HCT116 (cell line): Measurements from ENCODE around the gene SLC22A13. TPM values are rescaled to one million over a fixed set of nuclear protein-coding genes. Genes with fewer than 3 reads are reported as not detected.
A peak's percentile ranks its signal among the peaks of the same experiment; 100 is the strongest.

ENCODE experiments used
- ATAC-seq: fragments of 200-7000 bp; cut with Tn5 transposase; 2 replicates; pipeline ENCODE4 v1.9.1; 2020; ENCODE audit warnings: mild to moderate bottlenecking, moderate library complexity
- Bru-seq: library from RNA; stranded (reverse); fragments of 400-500 nt; gene quantifications from one replicate; lab custom pipeline; 2021; lab: Mats Ljungman, UMichigan
- BruChase-seq, 2 experiments: library from RNA; stranded (reverse); fragments of 400-500 nt; gene quantifications; one replicate each; lab custom pipeline; 2021; lab: Mats Ljungman, UMichigan
- BruUV-seq: library from RNA; stranded (reverse); fragments of 400-500 nt; replicated peaks from 2 replicates; lab custom pipeline; 2021; lab: Mats Ljungman, UMichigan
- CTCF ChIA-PET: fragments of 300-600 bp; sonication (Branson Sonifier 250); formaldehyde crosslinking; loops from one replicate; lab custom pipeline; 2021; ENCODE audit warnings: antibody characterized with exemption; lab: Charles Lee
- POLR2A ChIA-PET: fragments of 300-600, 350-600 bp; sonication (Branson Sonifier 250); formaldehyde crosslinking; loops from one replicate; lab custom pipeline; 2021; ENCODE audit warnings: antibody characterized with exemption; lab: Charles Lee
- RAD21 ChIA-PET, 2 experiments: fragments of 300-600 bp; sonication (Branson Sonifier 250); formaldehyde crosslinking; loops; one replicate each; lab custom pipeline; 2023; ENCODE audit warnings: low total read pairs in 2 of 2; ENCODE audit not compliant: uncharacterized antibody in 2 of 2, unreplicated experiment in 2 of 2, low non-redundant PET in 1 of 2; lab: Charles Lee
- DNase-seq: peaks from one replicate; pipeline ENCODE4 v3.0.0-alpha.2; 2010; ENCODE audit warnings: low read depth, low spot score
- H2AFZ ChIP-seq: fragments of 200-600 bp; shearing (Covaris generic), sonication (generic); 2 replicates; pipeline ENCODE4 v1.6.1; 2017; ENCODE audit warnings: low read depth, mixed run types, mixed read lengths, antibody characterized with exemption, low read length; ENCODE audit not compliant: poor library complexity, severe bottlenecking
- H3K27ac ChIP-seq: 2 replicates; pipeline ENCODE4 v1.5.1; 2012; ENCODE audit warnings: low read depth, low read length
- H3K27me3 ChIP-seq: fragments of 200-600 bp; sonication (generic); 2 replicates; pipeline ENCODE4 v1.6.1; 2016; ENCODE audit warnings: mixed run types, low read length, mixed read lengths; ENCODE audit not compliant: insufficient read depth
- H3K36me3 ChIP-seq, 2 experiments: fragments of 200-500 bp in 1 of 2; fragments of 200-600 bp in 1 of 2; sonication (Bioruptor generic) in 1 of 2; sonication (generic) in 1 of 2; 2 replicates each; pipeline versions ENCODE4 v1.5.1 to v1.6.1; 2014 to 2016; ENCODE audit warnings: low read length in 2 of 2, inconsistent platforms in 1 of 2, mixed read lengths in 1 of 2, mixed run types in 1 of 2; ENCODE audit not compliant: insufficient read depth in 2 of 2, control insufficient read depth in 1 of 2
- H3K4me1 ChIP-seq, 2 experiments: fragments of 200-600 bp in 1 of 2; sonication (generic) in 1 of 2; 2 replicates each; pipeline versions ENCODE4 v1.5.1 to v1.6.1; 2012 to 2017; ENCODE audit warnings: low read length in 2 of 2, inconsistent platforms in 1 of 2, mild to moderate bottlenecking in 1 of 2, mixed read lengths in 1 of 2, mixed run types in 1 of 2, moderate library complexity in 1 of 2; ENCODE audit not compliant: insufficient read depth in 2 of 2, control insufficient read depth in 1 of 2
- H3K4me2 ChIP-seq: fragments of 200-600 bp; sonication (generic); 2 replicates; pipeline ENCODE4 v1.6.1; 2017; ENCODE audit warnings: mixed run types, low read length, mixed read lengths
- H3K4me3 ChIP-seq, 2 experiments: fragments of 200-600 bp in 1 of 2; sonication (generic) in 1 of 2; replicated peaks in 1 of 2; 2 replicates each; pipeline ENCODE4 v1.5.1; 2011 to 2016; ENCODE audit warnings: low read length in 2 of 2, control low read depth in 1 of 2, low read depth in 1 of 2, mild to moderate bottlenecking in 1 of 2, mixed read lengths in 1 of 2, mixed run types in 1 of 2
- H3K79me2 ChIP-seq: fragments of 200-600 bp; sonication (generic); 2 replicates; pipeline ENCODE4 v1.6.1; 2017; ENCODE audit warnings: mild to moderate bottlenecking, mixed run types, low read length, moderate library complexity, mixed read lengths; ENCODE audit not compliant: insufficient read depth
- H3K9ac ChIP-seq: fragments of 200-600 bp; sonication (generic); 2 replicates; pipeline ENCODE4 v1.6.1; 2016; ENCODE audit warnings: low read length, mixed read lengths
- H3K9me2 ChIP-seq: fragments of 200-600 bp; sonication (generic), shearing (Covaris generic); 2 replicates; pipeline ENCODE4 v1.6.1; 2017; ENCODE audit warnings: mixed run types, mild to moderate bottlenecking, moderate library complexity; ENCODE audit not compliant: insufficient read depth
- H3K9me3 ChIP-seq, 2 experiments: fragments of 200-500 bp in 1 of 2; fragments of 200-600 bp in 1 of 2; sonication (Bioruptor generic) in 1 of 2; sonication (generic) in 1 of 2; 2 replicates each; pipeline ENCODE4 v1.6.1; 2014 to 2017; ENCODE audit warnings: low read length in 2 of 2, mixed read lengths in 2 of 2, inconsistent platforms in 1 of 2, low read depth in 1 of 2, mild to moderate bottlenecking in 1 of 2, mixed run types in 1 of 2, moderate library complexity in 1 of 2; ENCODE audit not compliant: control insufficient read depth in 1 of 2, insufficient read depth in 1 of 2
- H4K20me1 ChIP-seq: fragments of 200-600 bp; sonication (generic), shearing (Covaris generic); 2 replicates; pipeline ENCODE4 v1.6.1; 2017; ENCODE audit warnings: mixed run types, mild to moderate bottlenecking, moderate library complexity; ENCODE audit not compliant: insufficient read depth
- CEBPB ChIP-seq: IDR thresholded peaks from 2 replicates; pipeline ENCODE4 v1.6.1; 2012; ENCODE audit warnings: low read depth
- EGR1 ChIP-seq: IDR thresholded peaks from 2 replicates; pipeline ENCODE4 v1.6.1; 2012; ENCODE audit warnings: low read depth
- intact Hi-C: fragments of 100-400 bp; cut with micrococcal nuclease; formaldehyde crosslinking; loops from 2 replicates; pipeline ENCODE4 v1.10.0; 2022
- long read RNA-seq: library from polyadenylated mRNA; unstranded; transcript quantifications from one replicate; pipeline ENCODE4 v2.0.0, GENCODE V29; 2021; ENCODE audit not compliant: unreplicated experiment
- polyA plus RNA-seq: library from polyadenylated mRNA; unstranded; fragments of >200 nt; gene quantifications from 2 replicates; pipeline ENCODE4 v1.2.1, GENCODE V29; 2012; ENCODE audit warnings: missing spikeins
- total RNA-seq: library from RNA; stranded (reverse); gene quantifications from one replicate; pipeline ENCODE4 v1.2.1, GENCODE V29; 2021; ENCODE audit not compliant: unreplicated experiment
- TF ChIP-seq, protein P1 (sequence below): IDR thresholded peaks from 2 replicates; pipeline ENCODE4 v1.6.1; 2012
- TF ChIP-seq, protein P2 (sequence below): IDR thresholded peaks from 2 replicates; pipeline ENCODE4 v1.6.1; 2012
- TF ChIP-seq, protein P3 (sequence below): IDR thresholded peaks from 2 replicates; pipeline ENCODE4 v1.6.1; 2011; ENCODE audit warnings: mild to moderate bottlenecking, low read length, moderate library complexity; ENCODE audit not compliant: insufficient replicate concordance; ENCODE audit errors: extremely low read depth

The SLC22A13 gene, protein sequence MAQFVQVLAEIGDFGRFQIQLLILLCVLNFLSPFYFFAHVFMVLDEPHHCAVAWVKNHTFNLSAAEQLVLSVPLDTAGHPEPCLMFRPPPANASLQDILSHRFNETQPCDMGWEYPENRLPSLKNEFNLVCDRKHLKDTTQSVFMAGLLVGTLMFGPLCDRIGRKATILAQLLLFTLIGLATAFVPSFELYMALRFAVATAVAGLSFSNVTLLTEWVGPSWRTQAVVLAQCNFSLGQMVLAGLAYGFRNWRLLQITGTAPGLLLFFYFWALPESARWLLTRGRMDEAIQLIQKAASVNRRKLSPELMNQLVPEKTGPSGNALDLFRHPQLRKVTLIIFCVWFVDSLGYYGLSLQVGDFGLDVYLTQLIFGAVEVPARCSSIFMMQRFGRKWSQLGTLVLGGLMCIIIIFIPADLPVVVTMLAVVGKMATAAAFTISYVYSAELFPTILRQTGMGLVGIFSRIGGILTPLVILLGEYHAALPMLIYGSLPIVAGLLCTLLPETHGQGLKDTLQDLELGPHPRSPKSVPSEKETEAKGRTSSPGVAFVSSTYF
- total RNA-seq (0.47 TPM), Bru-seq, nascent RNA (percentile 55 among the genes with signal in this experiment), BruChase-seq, experiment 1, labeled RNA remaining after a 6-hour chase (percentile 41 among the genes with signal in this experiment), BruChase-seq, experiment 2, labeled RNA remaining after a 2-hour chase (percentile 41 among the genes with signal in this experiment)
- polyA plus RNA-seq = 0.10 and 0.13 TPM in 2 replicates
- long read RNA-seq = 0 reads

DNA sequence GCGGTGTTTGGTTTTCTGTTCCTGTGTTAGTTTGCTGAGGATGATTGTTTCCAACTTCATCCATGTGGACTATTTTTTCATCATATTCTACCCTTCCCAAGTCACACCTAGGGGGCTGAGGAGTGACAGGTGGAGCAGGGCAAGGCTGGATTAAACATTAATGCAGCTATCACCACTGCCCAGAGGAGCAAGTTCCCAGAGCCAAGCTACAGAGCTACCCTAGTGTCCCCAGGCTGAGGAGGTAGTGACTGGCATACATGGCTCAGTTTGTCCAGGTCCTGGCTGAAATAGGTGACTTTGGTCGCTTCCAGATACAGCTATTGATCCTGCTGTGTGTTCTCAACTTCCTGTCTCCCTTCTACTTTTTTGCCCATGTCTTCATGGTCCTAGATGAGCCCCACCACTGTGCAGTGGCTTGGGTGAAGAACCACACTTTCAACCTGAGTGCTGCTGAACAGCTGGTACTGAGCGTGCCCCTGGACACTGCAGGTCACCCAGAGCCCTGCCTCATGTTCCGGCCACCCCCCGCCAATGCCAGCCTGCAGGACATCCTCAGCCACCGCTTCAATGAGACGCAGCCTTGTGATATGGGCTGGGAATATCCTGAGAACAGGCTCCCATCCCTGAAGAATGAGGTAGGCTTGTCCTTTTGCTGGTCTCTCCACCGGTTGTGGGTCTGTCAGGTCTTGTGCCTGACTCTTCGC, at the start of gene SLC22A13:
SLC22A13 (plus strand) TSS at position 209 of the 704 bp plus-strand sequence; CDS start at position 258, 49 bp downstream.
- no peaks in the 10 kb centered on the region for H3K79me2 ChIP-seq
- ChIA-PET CTCF (no interaction called here), POLR2A (no interaction called here), RAD21 (no interaction called here)
- no peak within 1 kb of the TSS for H3K9ac ChIP-seq
- no peak within 1 kb of the TSS for H3K4me3 ChIP-seq
- no peaks in the 10 kb centered on the region for H3K36me3 ChIP-seq
- no peaks in the 10 kb centered on the region for H4K20me1 ChIP-seq
- no TSS peak for BruUV-seq
- no peak within 1 kb of the TSS for H3K4me2 ChIP-seq
- no peaks in the 10 kb centered on the region for H3K9me2 ChIP-seq
- ATAC-seq (no peak), DNase-seq (no peak)
- intact Hi-C loops = no loop called here
- peaks cover 0 to 2% of the 10 kb centered on the region in 2 experiments; a peak in 1 of 4 replicates for H3K4me1 ChIP-seq
- H3K27ac ChIP-seq = no peak within 1 kb of the TSS
- no peaks in the 10 kb centered on the region for H3K9me3 ChIP-seq
- TF ChIP-seq, protein P1, sequence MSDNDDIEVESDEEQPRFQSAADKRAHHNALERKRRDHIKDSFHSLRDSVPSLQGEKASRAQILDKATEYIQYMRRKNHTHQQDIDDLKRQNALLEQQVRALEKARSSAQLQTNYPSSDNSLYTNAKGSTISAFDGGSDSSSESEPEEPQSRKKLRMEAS = no peak
- TF ChIP-seq, protein P2, sequence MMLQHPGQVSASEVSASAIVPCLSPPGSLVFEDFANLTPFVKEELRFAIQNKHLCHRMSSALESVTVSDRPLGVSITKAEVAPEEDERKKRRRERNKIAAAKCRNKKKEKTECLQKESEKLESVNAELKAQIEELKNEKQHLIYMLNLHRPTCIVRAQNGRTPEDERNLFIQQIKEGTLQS = no peak
- TF ChIP-seq, protein P3, sequence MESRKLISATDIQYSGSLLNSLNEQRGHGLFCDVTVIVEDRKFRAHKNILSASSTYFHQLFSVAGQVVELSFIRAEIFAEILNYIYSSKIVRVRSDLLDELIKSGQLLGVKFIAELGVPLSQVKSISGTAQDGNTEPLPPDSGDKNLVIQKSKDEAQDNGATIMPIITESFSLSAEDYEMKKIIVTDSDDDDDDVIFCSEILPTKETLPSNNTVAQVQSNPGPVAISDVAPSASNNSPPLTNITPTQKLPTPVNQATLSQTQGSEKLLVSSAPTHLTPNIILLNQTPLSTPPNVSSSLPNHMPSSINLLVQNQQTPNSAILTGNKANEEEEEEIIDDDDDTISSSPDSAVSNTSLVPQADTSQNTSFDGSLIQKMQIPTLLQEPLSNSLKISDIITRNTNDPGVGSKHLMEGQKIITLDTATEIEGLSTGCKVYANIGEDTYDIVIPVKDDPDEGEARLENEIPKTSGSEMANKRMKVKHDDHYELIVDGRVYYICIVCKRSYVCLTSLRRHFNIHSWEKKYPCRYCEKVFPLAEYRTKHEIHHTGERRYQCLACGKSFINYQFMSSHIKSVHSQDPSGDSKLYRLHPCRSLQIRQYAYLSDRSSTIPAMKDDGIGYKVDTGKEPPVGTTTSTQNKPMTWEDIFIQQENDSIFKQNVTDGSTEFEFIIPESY = no peak
- TF ChIP-seq EGR1 = no peak
- TF ChIP-seq CEBPB = no peak
- no peaks in the 10 kb centered on the region for H3K27me3 ChIP-seq
- H2AFZ ChIP-seq = no peak within 1 kb of the TSS
